NB4 (cell line): ENCODE data around the gene TEAD1.

Source experiments
- MYC ChIP-seq: IDR thresholded peaks from 2 replicates; pipeline ENCODE4 v1.6.1; 2011; ENCODE audit warnings: low read depth, low read length
- POLR2A ChIP-seq: IDR thresholded peaks from 2 replicates; pipeline ENCODE4 v1.6.1; 2011; ENCODE audit warnings: mild to moderate bottlenecking; ENCODE audit not compliant: insufficient read length; ENCODE audit errors: extremely low read depth
- TF ChIP-seq, protein P1 (sequence below): IDR thresholded peaks from one replicate; pipeline ENCODE4 v1.5.1; 2012; ENCODE audit warnings: low read depth, low read length

DNA sequence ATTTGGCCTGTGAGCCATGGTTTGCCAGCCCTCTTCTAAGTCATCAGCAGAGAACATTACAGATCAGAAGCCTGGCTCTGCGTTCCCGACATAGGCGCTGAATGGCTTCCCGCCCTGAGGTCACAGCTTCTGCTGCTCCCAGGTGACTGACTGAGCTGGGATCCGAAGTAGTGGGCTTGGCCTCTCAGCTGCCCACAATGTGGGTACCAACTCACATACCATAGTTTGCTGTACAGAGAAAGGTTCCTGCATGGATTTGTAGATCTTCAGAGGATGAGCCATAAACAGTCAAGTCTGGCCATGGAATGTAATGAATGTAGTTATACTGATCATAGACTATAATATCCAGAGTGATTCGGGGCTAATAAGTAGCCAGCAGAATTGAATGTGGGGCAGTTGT lies 42.6 kb downstream of the TEAD1 start:
- no peak for TF ChIP-seq POLR2A
- TF ChIP-seq, protein P1, sequence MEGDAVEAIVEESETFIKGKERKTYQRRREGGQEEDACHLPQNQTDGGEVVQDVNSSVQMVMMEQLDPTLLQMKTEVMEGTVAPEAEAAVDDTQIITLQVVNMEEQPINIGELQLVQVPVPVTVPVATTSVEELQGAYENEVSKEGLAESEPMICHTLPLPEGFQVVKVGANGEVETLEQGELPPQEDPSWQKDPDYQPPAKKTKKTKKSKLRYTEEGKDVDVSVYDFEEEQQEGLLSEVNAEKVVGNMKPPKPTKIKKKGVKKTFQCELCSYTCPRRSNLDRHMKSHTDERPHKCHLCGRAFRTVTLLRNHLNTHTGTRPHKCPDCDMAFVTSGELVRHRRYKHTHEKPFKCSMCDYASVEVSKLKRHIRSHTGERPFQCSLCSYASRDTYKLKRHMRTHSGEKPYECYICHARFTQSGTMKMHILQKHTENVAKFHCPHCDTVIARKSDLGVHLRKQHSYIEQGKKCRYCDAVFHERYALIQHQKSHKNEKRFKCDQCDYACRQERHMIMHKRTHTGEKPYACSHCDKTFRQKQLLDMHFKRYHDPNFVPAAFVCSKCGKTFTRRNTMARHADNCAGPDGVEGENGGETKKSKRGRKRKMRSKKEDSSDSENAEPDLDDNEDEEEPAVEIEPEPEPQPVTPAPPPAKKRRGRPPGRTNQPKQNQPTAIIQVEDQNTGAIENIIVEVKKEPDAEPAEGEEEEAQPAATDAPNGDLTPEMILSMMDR, result no peak
- TF ChIP-seq MYC, result no peak
